Measurements from ENCODE around the gene MINK1. TPM values are rescaled to one million over a fixed set of nuclear protein-coding genes. Genes with fewer than 3 reads are reported as not detected.

The MINK1 gene
- total RNA-seq, 1 donor from 2014 or later: 73.0 TPM

DNA sequence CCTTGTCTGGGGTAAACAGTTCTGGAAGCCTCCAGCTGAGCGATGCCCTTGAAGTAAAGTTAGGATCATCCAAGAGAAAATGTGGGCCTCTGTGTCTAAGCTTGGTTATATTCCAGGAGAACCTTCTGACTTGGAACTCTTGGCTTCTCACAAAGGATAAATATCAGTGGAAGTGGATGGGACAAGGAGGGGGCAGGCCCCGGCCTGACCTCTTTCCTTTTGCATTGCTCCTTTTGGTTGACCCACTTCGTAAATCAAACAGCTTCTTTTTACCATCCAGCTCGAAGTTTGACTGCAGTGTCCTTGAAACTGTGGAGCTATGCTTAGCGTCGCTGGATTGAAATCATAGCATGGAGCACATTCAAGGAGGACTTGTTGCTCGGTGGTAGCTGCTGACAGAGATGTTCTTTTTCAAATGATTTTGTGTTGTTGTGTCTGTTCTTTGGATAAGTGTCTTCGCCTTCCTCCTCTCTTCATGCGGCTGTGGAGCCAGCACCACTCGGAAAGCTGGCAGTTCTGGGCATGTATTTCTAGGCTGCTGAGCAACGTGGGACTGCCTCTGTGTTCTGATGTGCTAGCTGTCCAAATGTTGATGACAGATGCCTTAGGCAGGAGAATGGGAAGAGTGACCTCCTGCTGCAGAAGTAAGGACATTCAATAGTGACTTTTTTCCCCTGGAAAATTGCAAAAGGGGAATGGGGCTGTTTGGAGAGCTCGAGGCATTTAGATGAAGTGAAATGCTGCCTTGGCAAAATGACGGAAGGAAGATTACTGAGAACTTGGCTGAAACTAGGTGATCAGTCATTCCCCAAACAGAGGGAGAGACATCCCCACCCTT, 4.5 kb downstream of the MINK1 start:
- Mint-ChIP-seq H3K4me3 (peak overlapping the region; percentile 1), H3K27ac (ENCODE audit: unreplicated experiment) (peak overlapping the region; percentile 97), H3K4me1 (peaks cover 31% of the 10 kb centered on the region), H3K27me3 (ENCODE audit: low read depth) (no peaks in the 10 kb centered on the region), H3K36me3 (ENCODE audit: low read depth) (no peaks in the 10 kb centered on the region), H3K9me3 (no peaks in the 10 kb centered on the region)
- TF ChIP-seq, protein P1, sequence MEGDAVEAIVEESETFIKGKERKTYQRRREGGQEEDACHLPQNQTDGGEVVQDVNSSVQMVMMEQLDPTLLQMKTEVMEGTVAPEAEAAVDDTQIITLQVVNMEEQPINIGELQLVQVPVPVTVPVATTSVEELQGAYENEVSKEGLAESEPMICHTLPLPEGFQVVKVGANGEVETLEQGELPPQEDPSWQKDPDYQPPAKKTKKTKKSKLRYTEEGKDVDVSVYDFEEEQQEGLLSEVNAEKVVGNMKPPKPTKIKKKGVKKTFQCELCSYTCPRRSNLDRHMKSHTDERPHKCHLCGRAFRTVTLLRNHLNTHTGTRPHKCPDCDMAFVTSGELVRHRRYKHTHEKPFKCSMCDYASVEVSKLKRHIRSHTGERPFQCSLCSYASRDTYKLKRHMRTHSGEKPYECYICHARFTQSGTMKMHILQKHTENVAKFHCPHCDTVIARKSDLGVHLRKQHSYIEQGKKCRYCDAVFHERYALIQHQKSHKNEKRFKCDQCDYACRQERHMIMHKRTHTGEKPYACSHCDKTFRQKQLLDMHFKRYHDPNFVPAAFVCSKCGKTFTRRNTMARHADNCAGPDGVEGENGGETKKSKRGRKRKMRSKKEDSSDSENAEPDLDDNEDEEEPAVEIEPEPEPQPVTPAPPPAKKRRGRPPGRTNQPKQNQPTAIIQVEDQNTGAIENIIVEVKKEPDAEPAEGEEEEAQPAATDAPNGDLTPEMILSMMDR (conservative IDR thresholded peaks at IDR 0.05): no peak
- DNase-seq (ENCODE audit: low read depth, low spot score): no peak

DNA sequence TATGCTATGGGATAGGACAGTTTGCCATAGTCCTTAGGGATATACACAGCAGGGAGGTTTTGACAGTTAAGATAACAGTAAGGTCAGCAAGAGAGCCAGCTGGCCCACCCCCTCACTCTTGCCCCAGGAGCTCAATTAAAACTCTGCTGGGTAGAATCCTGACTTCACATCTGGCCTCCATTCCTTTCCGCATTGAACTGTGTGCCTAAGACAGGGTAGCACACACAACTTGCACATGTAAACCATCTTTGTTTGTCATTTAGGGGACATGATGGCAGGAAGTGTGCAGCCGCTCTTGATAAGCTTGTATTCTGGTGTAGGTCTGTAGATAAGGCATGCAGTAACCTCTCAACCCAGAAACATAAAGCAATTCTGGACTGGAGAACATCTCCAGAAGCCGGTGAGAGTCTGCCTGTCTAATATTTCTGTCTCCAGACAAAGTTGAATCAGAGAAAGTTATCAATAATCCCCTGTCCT, 5.2 kb downstream of the MINK1 start:
- no peaks in the 10 kb centered on the region for H3K36me3 Mint-ChIP-seq (ENCODE audit: low read depth)
- H3K4me1 Mint-ChIP-seq: peaks cover 31% of the 10 kb centered on the region
- TF ChIP-seq, protein P1 (conservative IDR thresholded peaks at IDR 0.05): no peak
- no peaks in the 10 kb centered on the region for H3K9me3 Mint-ChIP-seq
- H3K27ac Mint-ChIP-seq (ENCODE audit: unreplicated experiment): no peak overlapping the region
- H3K27me3 Mint-ChIP-seq (ENCODE audit: low read depth): no peaks in the 10 kb centered on the region
- DNase-seq (ENCODE audit: low read depth, low spot score): no peak
- H3K4me3 Mint-ChIP-seq: no peak overlapping the region

DNA sequence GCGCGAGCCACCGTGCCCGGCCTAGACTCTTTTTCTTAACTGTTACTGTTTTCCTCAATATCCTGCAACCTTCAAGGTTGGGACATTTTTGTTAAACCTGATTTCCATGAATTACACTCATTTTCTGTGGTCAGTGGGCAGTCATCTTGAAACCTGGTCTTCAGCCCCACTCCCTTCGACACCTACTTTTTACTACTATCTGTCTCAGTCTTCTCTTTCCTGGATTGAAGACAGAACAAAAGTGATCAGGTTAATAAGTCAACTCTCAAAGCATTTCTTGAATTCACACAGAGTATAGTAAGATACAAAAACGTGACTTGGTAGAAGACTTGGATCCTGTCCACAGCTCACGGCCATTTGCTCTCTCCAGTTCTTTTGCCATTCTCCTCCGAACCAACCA, 6.1 kb downstream of the MINK1 start:
- Mint-ChIP-seq H3K27ac (ENCODE audit: unreplicated experiment) (no peak overlapping the region), H3K36me3 (ENCODE audit: low read depth) (no peaks in the 10 kb centered on the region), H3K27me3 (ENCODE audit: low read depth) (no peaks in the 10 kb centered on the region), H3K4me1 (peaks cover 26% of the 10 kb centered on the region), H3K4me3 (peak overlapping the region; percentile 41), H3K9me3 (no peaks in the 10 kb centered on the region)
- TF ChIP-seq, protein P1 (conservative IDR thresholded peaks at IDR 0.05): no peak
- DNase-seq (ENCODE audit: low read depth, low spot score): no peak

DNA sequence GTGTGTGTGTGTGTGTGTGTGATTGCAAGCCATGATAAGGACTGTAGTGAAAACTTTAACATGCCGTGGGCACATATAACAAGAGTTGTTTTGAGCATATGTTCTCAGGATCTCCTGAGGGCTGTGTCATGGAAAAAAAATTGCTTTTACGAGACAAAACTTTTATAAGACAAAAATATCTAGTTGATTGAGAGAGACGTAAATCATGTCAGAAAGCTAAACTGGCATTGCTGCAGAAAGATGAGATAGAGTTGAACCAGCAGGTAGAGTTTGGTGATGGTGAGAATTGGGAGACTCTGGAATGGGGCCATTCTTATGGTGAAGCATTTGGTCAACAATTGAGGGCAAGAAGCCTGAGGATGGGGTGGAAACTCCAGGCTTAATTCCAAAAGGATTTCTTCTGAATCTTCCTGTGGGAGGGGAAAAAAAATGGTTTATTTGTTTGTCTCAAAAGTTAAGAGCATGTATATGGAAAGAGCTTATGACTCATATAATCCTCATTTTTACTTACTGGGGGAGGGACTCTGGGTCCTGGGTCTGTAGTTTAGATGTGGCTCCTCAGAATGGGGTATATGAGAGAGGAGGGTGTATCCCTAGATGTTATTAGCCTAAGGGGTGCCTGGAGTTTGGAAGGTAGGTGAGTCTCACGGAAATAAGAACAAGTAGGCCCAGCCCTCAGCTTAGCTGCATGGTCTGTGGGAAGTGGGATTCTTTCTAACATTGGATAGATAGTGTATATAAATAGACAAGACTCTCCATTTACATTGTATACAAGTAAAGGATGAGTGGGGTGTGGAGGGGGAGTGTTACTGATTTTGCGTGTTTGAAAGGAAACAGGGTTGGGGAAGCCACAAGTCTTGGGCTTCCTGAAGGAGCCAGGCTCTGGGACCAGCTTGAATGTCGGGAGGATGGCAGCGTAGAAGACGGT, 7.1 kb downstream of the MINK1 start:
- no peak overlapping the region for H3K27ac Mint-ChIP-seq (ENCODE audit: unreplicated experiment)
- no peak overlapping the region for H3K4me3 Mint-ChIP-seq
- no peaks in the 10 kb centered on the region for H3K27me3 Mint-ChIP-seq (ENCODE audit: low read depth)
- no peak for DNase-seq (ENCODE audit: low read depth, low spot score)
- H3K36me3 Mint-ChIP-seq (ENCODE audit: low read depth): no peaks in the 10 kb centered on the region
- peaks cover 17% of the 10 kb centered on the region for H3K4me1 Mint-ChIP-seq
- H3K9me3 Mint-ChIP-seq: no peaks in the 10 kb centered on the region
- TF ChIP-seq, protein P1 (conservative IDR thresholded peaks at IDR 0.05): no peak

DNA sequence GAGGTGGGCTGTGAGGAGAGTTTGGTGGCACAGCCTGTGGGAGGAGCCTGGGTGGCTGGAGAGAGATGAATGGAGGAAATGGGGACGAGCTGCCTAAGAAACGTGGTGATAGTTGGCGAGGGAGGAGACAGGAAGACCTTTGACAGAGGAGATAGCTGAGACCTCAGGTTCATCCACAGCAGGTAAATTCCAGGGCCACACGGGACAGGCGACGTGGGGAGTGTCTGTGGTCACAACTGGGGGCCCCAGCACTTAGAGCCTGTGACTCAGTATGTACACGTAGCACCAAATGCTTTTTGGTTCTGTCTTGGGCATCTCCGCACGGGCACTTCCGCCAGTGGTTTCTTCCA, 7.7 kb downstream of the MINK1 start:
- TF ChIP-seq, protein P1 (conservative IDR thresholded peaks at IDR 0.05): no peak
- H3K9me3 Mint-ChIP-seq: no peaks in the 10 kb centered on the region
- no peaks in the 10 kb centered on the region for H3K27me3 Mint-ChIP-seq (ENCODE audit: low read depth)
- no peak overlapping the region for H3K4me3 Mint-ChIP-seq
- peaks cover 14% of the 10 kb centered on the region for H3K4me1 Mint-ChIP-seq
- H3K36me3 Mint-ChIP-seq (ENCODE audit: low read depth): no peaks in the 10 kb centered on the region
- H3K27ac Mint-ChIP-seq (ENCODE audit: unreplicated experiment): no peak overlapping the region
- no peak for DNase-seq (ENCODE audit: low read depth, low spot score)
